ENCODE measurements around the gene IL12B. TPM values are rescaled to one million over a fixed set of nuclear protein-coding genes. Genes with fewer than 3 reads are reported as not detected.
A peak's percentile ranks its signal among the peaks of the same experiment; 100 is the strongest.

IL12B gene
- polyA plus RNA-seq, 3 donors: 0.06 to 0.11 TPM; not detected in 1

DNA sequence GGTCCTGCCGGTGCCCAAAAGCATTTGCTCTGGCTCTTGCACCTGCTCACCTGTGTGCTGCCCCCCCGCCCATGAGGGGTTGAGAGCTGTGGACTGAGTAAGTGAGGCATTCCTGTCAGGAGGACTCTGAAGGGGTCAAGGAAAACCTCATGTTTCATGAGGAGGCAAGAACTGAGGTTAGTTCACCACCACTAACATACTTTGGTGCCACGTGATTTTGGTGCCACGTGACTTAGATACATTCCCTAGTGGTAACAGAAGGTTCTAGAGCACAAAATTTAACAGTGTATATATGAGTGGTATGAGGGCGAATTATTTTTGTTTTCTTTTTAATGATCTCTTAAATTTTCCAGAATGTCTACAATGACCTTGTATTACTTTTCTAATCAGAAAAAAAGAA, 6.3 kb upstream of the IL12B start:
- DNase-seq (ENCODE audit: low read depth in 3 of 3, low spot score in 2 of 3): no peak

DNA sequence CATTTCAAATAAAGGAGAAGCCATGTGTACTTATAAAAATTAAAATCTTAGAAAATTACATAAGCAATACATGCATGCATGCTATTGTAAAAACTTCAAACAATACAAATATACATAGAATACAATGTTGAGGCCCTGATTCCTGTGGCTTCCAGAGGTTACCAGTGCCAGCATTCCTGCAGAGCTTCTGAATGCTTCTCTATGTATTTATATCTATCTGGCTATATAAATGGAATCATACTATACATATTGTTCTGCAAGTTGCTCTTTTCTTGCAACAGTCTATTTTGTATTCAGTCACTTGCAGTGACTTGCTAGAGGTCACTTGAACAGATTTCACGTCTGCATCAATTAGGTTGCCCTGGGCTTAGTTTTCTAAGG, 3.2 kb upstream of the IL12B start:
- no peak for DNase-seq (ENCODE audit: low read depth in 3 of 3, low spot score in 2 of 3)

DNA sequence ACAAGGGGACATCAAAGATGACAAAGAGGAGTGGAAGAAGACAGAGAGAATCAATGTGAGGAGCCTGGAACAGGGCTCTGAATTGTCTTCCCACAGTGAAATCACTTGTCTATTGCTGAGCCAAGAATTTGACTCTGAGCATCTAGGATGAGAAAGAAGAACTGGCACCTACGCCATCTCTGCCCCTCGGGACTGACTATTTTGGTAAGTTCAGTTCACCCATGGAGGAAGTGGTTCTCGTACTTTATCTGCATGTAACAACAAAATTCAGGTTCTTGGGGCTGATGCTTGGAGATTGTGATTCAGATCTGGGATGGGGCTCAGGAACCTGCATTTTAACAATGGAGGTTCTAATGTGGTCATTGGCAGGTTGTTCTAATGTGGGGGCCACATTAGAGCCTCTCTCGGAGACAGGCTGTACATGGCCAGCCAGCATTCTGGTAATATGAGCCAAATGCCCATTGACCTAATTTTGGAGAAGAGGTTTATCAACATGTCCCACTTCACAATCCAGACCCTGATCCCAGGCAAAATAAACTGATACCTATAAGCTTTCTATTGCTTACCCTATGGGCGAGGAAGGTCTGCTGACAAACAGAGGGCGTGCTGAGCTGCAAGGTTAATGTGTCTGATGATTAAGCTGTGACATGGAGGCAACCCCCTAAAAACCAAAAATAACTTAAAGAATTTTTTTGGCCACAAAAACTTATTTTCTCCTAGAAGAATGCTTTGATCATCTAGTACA, 2.7 kb upstream of the IL12B start:
- no peak for DNase-seq (ENCODE audit: low read depth in 3 of 3, low spot score in 2 of 3)

DNA sequence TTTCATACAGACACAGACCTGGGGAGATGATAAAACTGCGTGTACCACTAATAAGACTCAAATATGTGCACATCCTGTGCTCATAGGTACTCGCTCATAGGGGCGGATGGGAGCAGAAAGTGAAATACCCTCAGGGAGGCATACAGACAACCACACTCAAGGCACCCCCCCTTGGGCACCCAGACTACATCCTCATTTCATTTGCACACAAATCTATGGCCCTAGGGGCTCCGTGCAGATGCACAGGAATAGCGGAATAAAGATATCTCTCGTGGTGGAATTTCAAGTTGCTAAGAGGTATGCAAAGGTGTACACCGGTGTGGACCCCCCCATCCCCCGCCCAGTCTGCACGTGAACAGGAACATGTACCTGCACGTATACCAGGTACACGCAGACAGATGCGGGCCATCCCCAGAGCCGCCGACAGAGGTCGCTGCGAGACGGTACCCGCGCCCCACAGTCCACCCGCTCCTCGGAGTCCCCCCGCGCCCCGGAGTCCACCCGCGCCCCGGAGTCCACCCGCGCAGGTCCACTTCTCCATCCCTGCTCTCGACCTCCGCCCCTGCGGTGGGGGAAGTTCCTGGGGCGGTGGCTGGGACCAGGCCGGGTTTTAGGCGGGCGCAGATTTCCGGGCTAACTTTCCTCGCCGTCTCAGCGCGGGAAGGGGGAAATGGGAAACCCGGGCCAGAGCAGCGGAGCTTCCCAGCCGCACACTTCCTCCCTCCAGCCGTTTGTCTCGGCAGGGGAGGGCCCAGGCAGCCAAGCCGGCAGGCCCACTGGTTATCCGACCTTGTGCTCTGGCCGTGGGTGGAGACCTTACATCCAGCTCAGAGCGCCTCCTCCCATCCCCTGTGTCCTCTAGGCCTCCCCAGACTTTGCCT, 1.0 kb upstream of the IL12B start:
- peak in 1 of 3 donors; percentile 32 for DNase-seq (ENCODE audit: low read depth in 3 of 3, low spot score in 2 of 3)

DNA sequence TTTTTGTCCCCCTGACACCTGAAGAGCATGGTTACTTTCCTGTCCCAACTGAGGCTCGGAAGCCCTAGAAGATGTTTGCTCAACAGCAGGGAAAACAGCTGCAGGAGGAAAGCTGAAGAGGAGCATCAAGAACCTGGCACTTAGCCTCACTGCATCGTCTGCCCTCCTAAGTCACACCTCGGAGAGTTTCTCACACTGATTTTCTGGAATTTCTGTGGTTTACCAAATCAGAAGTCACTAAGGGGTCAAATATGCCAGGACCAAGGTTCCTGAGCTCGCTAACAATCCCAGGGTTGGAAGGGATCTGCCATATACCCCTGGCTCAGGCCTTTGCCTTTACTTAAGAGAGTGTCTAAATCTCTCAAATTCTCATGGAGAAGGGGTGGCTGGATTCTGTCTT, 5.3 kb downstream of the IL12B start:
- no peak for DNase-seq (ENCODE audit: low read depth in 3 of 3, low spot score in 2 of 3)

DNA sequence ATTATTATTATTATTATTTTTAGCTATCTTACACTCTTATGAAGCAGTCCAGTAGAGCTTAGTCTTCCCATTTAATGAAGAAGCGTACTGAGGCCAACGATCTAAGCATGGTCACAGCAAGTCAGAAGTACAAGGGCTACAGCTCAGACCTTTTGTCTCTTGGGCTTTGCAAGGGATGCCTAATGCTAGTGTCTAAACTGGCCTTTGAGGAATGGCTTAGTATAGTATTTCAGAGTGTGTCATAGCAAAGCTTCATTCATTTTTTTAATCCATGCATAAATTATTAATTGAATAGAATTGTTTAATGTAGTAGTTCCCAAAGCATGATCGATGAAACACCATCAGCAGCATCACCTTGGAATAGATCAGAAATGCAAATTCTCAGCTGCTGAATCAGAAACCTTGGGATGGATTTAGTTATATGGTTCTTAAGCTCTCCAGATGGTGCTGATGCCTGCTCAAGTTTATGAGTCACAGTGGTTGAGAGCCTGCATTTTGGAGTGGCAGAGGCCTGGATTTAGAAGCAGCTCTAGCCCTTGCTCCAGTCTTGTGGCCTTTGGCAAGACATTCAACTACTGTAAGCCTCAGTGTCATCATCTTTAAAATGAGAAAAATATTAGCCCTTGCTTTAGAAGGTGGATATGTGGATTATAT, 6.1 kb downstream of the IL12B start:
- DNase-seq (ENCODE audit: low read depth in 3 of 3, low spot score in 2 of 3): no peak

DNA sequence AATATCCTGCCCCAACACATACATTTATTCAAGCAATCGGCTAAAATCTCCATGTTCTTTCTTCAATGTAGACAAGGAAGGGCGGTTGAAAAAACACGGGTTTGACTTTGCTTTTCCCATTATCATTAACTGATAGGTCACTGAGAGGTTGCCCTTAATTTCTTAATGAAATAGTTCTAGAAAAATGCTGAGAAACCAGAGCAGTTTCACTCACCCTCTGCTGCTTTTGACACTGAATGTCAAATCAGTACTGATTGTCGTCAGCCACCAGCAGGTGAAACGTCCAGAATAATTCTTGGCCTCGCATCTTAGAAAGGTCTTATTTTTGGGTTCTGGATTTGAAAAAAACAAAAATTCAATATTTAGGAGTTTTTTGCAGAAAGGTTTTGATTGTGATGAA, 8.1 kb downstream of the IL12B start:
- DNase-seq (ENCODE audit: low read depth in 3 of 3, low spot score in 2 of 3): no peak

DNA sequence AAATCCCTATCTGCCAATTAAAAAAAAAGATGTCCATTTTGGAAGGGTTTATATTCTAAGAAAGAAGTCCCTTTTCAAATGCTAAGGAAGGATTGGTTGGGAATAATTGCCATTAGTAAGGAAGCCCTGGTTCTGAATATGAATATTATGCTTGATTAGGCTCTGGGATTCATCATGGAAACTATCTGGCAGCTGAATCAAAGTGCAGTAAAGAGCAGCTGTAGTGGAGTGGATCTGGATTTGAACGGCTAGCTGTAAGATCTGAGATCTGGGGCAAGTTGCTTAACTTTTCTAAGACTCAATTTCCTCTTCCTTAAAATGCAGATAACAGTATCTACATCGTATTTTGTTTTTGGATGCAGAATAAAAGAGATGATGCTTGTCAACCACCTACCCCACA, 10.5 kb downstream of the IL12B start:
- DNase-seq (ENCODE audit: low read depth in 3 of 3, low spot score in 2 of 3): no peak

DNA sequence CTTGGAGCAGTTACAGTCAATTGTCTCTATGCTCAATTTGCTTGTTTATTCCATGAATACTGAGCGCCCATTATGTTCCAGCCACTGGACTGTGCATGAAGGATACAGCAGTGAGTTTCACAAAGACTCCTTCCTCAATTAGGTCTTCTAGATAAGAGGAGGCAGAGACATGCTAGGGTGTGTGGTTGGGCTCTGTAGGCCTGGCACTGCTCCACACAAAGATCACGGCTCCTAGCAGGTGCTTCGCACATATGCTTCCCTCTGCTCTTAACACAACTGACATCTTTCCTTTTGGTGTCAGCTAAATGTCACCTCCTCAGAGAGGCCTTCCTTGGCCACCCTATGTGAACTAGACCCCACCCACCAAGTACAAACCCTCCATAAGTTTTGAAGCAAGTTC, 10.9 kb downstream of the IL12B start:
- DNase-seq (ENCODE audit: low read depth in 3 of 3, low spot score in 2 of 3): no peak

DNA sequence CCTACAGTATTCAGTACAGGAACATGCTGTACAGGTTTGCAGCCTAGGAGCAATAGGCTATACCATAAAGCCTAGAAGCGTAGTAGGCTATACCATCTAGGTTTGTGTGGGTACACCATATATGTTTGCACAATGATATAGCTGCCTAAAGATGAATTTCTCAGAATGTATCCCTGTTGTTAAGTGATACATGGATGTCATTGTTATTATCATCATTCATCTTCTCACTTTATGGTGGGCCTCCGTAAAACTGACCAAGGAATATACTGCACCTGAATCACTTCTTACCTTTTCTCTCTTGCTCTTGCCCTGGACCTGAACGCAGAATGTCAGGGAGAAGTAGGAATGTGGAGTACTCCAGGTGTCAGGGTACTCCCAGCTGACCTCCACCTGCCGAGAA, 11.8 kb downstream of the IL12B start:
- no peak for DNase-seq (ENCODE audit: low read depth in 3 of 3, low spot score in 2 of 3)

DNA sequence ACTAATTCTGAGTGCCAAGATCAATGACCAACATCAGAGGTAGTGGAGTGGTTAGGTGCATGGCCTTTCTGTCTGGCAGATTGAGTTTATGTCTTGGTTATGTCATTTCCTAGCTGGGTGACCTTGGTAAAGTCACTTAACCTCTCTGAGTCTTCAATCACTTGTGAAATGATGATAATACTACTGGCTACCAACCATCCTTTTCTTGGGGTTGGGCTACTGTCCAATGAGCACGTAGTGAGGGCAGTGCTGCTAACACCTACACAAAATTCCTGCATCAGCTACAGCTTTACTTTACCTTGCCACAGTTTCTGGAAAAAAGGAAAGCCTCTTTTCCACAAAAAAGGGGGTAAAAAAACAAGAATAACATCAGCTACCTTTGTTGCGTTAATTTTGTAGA, 12.4 kb downstream of the IL12B start:
- no peak for DNase-seq (ENCODE audit: low read depth in 3 of 3, low spot score in 2 of 3)

DNA sequence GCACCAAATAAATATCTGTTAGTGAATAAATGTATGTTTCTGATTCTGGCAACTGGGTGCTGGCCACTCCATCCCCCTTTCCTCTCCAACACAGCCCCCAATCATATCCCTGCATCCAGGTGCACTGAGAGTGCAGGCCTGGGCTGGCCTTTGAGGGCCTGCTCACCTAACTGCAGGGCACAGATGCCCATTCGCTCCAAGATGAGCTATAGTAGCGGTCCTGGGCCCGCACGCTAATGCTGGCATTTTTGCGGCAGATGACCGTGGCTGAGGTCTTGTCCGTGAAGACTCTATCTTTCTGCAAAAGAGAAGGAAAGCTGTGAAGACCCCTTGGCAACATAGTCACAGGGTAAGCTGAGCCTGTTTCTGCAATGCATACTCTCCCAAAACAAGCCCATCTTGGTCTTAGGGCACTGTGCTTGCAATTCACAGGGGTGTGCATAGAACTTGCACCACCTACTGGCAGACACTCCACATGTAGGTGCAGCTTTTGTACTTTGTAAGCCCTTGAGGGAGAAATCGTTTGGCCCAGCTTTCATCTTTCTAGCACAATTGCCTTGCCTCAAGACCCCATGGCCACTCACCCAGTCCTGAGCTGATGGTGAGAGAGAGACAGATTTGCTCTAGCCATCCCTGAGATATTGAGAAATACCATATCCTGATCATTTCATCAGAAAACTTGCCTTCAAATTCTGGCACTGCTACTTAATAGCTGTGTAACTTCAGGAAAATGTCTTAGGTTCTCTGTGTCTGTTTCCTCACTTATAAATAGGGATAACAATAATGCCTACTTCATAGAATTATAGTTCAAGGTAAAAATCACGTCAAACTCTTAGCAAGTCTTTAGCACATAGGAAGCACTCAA, 13.5 kb downstream of the IL12B start:
- no peak for DNase-seq (ENCODE audit: low read depth in 3 of 3, low spot score in 2 of 3)

DNA sequence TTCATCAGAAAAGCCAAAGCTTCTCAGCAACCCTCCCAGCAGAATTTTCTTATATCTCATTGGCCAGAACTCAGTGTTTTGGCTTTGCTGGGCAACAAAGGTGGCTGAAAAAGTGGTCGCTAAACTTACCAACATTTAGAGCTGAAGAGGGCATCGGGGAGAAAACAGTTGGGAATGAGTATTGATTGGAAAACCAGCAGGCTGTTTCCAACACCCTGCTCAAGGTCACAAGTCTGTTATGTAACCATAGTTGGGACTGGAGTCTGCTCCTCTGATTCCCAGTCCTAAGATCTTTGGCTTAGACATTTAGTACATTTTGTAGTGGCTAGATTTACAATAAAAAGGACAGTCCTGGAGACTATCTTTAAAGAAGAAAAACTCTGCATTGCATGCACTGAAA, 17.1 kb downstream of the IL12B start:
- DNase-seq (ENCODE audit: low read depth in 3 of 3, low spot score in 2 of 3): no peak

DNA sequence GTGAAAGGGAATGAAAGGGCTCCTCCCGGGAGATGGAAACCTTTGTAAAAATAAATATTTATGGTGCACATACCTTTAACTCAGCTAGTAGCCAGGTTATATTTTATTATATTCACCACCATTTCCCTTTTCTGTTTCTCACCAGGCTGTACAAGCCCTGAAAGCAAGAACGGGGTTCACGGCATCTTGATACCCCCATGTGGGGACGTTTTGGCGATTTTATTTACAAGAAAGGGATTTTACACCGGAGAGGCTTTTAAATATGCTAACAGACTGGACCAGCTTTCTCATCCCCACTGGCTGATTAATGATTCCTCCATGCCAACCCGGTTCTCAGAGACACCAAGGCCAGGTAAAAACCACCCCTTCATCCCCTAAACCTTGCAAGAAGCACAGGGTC, 19.2 kb downstream of the IL12B start:
- no peak for DNase-seq (ENCODE audit: low read depth in 3 of 3, low spot score in 2 of 3)

DNA sequence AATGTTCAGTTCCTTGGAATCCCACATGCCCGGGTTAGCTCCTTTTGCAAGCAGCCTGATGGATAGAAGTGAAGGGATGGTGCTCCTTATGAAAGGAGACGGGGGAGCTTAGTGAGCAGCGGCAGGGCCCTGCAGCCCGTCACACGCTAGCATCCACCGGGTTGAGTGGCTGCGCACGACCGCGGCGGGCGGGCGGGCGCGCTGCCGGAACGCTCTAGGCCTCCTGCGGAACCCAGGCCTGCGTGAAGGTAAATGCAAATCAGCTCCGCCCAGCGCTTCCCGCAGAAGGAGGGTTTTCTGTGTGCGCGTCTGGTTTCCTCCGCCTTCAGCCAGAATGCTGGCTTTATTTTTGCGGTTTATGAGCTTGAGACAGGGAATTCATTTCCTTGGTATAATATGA, 19.8 kb downstream of the IL12B start:
- no peak for DNase-seq (ENCODE audit: low read depth in 3 of 3, low spot score in 2 of 3)

DNA sequence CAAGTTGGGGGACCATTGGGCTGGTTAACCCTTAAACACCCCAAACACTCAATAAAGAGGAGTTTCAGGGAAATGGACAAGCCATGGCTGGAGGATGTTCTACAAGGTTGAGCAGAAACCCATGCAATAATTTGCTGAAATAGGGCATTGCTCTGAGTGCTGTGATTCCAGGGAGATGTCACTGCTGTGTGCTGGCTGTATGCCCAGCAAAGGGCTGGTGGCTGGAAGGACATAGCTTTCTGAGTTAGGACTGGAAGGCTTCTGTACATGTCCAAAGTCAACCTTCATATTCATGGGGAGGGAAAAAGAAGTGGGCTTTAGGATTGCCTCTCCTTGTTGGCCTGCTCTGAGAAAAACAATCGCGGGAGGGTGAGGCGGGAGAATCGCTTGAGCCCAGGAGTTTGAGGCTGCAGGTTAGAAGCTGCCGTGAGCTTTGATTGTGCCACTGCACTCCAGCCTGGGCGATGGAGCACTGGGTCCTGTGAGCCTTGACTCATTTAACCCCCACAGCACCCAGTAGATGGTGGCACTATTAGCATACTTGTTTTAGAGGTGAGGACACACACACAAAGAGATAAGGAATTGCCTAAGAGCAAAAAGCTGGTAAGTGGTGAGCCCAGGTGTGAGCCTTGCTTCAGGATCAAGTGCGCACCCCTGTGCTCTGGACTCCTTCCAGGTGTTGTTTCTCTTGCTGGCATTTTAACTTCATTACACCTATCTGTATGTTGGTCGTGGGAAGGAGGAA, 20.4 kb downstream of the IL12B start:
- no peak for DNase-seq (ENCODE audit: low read depth in 3 of 3, low spot score in 2 of 3)

DNA sequence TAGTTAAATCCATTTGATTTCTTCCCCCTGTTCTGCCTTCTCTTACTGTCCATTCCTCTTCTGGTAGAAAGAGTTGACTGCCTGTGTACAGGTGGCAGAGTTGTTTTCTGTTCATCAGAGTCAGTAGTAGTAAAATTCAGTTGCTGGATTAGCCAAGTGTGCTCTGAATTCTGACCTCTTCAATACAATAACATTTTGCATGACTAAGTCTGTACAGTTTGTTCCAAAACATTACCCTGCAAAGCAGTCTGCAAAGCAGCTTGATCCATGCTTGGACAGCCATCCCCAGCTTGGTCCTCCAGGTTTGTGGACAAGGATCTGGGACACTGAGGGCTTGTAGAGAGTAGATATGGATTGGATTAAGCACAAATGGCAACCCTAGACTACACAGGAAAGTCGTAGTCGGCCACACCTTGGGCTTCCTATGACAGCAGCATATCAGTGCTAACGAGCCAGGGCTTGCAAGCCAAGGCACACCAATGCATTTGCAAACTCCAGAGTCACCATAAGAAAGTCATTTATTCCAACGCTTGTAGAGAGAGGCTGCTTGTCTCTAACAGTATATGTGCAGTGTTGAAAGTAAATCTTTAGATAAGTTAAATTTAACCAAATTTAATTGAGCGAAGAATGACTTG, 25.2 kb downstream of the IL12B start:
- no peak for DNase-seq (ENCODE audit: low read depth in 3 of 3, low spot score in 2 of 3)

DNA sequence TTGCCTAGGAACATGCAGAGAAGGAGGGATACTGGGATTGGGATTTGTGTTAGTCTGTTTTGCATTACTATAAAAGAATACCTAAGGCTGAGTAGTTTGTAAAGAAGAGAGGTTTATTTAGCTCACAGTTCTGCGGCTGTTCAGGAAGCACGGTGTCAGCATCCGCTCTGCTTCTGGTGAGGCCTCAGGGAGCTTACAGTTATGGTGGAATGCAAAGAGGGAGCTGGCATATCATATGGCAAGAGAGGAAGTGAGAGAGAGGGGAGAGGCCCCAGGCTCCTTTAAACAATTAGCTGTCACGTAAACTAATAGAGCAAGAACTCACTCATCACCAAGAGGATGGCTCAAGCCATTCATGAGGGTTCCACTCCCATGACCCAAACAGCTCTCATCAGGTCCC, 27.0 kb downstream of the IL12B start:
- DNase-seq (ENCODE audit: low read depth in 3 of 3, low spot score in 2 of 3): no peak
